ENCODE results near the gene STAG3.

Gene STAG3

GRCh38 chr7:100148225-100148558, 29.5 kb upstream of the STAG3 start:
- no peak for FAIRE-seq
- no peak for TF ChIP-seq POLR2A (IDR thresholded peaks at IDR 0.05; ENCODE audit: low read depth, low read length)

GRCh38 chr7:100148559-100149328, 29.0 kb upstream of the STAG3 start, which contains the start of gene LAMTOR4:
LAMTOR4 (plus strand) TSS chr7:100148918; CDS start chr7:100148973, 55 bp downstream.
- peak; percentile 82 for TF ChIP-seq POLR2A (IDR thresholded peaks at IDR 0.05; ENCODE audit: low read depth, low read length)
- DNase-seq (ENCODE audit: insufficient read length, low spot score) = peak; percentile 96

More at GRCh38 chr7:100148225-100148558, 29.5 kb upstream of the STAG3 start:
- no peak for DNase-seq (ENCODE audit: insufficient read length, low spot score)

GRCh38 chr7:100152404-100152803, 25.3 kb upstream of the STAG3 start:
- no peak for TF ChIP-seq POLR2A (IDR thresholded peaks at IDR 0.05; ENCODE audit: low read depth, low read length)
- no peak for FAIRE-seq
- DNase-seq (ENCODE audit: insufficient read length, low spot score) = no peak

More at GRCh38 chr7:100148559-100149328, 29.0 kb upstream of the STAG3 start, which contains the start of gene LAMTOR4:
- peak; percentile 94 for FAIRE-seq

- no peak for TF ChIP-seq POLR2A (IDR thresholded peaks at IDR 0.05; ENCODE audit: low read depth, low read length)
- FAIRE-seq (no peak), DNase-seq (ENCODE audit: insufficient read length, low spot score) (no peak)
Measured at GRCh38 chr7:100152937-100153666, 24.6 kb upstream of the STAG3 start.

- DNase-seq (ENCODE audit: insufficient read length, low spot score) = no peak
- no peak for TF ChIP-seq POLR2A (IDR thresholded peaks at IDR 0.05; ENCODE audit: low read depth, low read length)
- FAIRE-seq = no peak
Measured at GRCh38 chr7:100153708-100154535, 23.8 kb upstream of the STAG3 start.

GRCh38 chr7:100154651-100155491, 22.8 kb upstream of the STAG3 start:
- FAIRE-seq (no peak), DNase-seq (ENCODE audit: insufficient read length, low spot score) (no peak)
- TF ChIP-seq POLR2A (IDR thresholded peaks at IDR 0.05; ENCODE audit: low read depth, low read length) = no peak

GRCh38 chr7:100155553-100156317, 22.0 kb upstream of the STAG3 start:
- no peak for TF ChIP-seq POLR2A (IDR thresholded peaks at IDR 0.05; ENCODE audit: low read depth, low read length)
- no peak for DNase-seq (ENCODE audit: insufficient read length, low spot score)
- FAIRE-seq = no peak

GRCh38 chr7:100156331-100157068, 21.2 kb upstream of the STAG3 start:
- no peak for DNase-seq (ENCODE audit: insufficient read length, low spot score)
- no peak for TF ChIP-seq POLR2A (IDR thresholded peaks at IDR 0.05; ENCODE audit: low read depth, low read length)
- no peak for FAIRE-seq

GRCh38 chr7:100157069-100157333, 20.7 kb upstream of the STAG3 start:
- DNase-seq (ENCODE audit: insufficient read length, low spot score) (no peak), FAIRE-seq (no peak)
- TF ChIP-seq POLR2A (IDR thresholded peaks at IDR 0.05; ENCODE audit: low read depth, low read length) = no peak

GRCh38 chr7:100157334-100158228, 20.1 kb upstream of the STAG3 start:
- DNase-seq (ENCODE audit: insufficient read length, low spot score) (peak; percentile 80), FAIRE-seq (no peak)
- TF ChIP-seq POLR2A (IDR thresholded peaks at IDR 0.05; ENCODE audit: low read depth, low read length) = no peak
